ENCODE measurements around the gene GRID2. TPM values are rescaled to one million over a fixed set of nuclear protein-coding genes. Genes with fewer than 3 reads are reported as not detected.
A peak's percentile ranks its signal among the peaks of the same experiment; 100 is the strongest.

Gene GRID2
- total RNA-seq, 1 experiment from 2014 or later: not detected

GRCh38 chr4:93658443-93658842 lies 1354.7 kb downstream of the GRID2 start:
- no TSS peak for BruUV-seq (replicated peaks)
- no peak overlapping the region for H3K4me3 Mint-ChIP-seq (ENCODE audit: unreplicated experiment)
- ChIA-PET POLR2A (no interaction called here), CTCF (interaction anchor here (0.7 kb wide), 1 partner anchor 255 kb away, joined by 3 read pairs; no protein-coding TSS in a partner anchor)
- intact Hi-C loops (cut with micrococcal nuclease): no loop called here
- H3K9me3 Mint-ChIP-seq (ENCODE audit: unreplicated experiment): no peaks in the 10 kb centered on the region
- no peak for DNase-seq (ENCODE audit: unreplicated experiment)
- no peaks in the 10 kb centered on the region for H3K4me1 Mint-ChIP-seq (ENCODE audit: insufficient read depth, unreplicated experiment)
- H3K36me3 Mint-ChIP-seq (ENCODE audit: insufficient read depth, unreplicated experiment): no peaks in the 10 kb centered on the region
- H3K27me3 Mint-ChIP-seq (ENCODE audit: insufficient read depth, unreplicated experiment): no peaks in the 10 kb centered on the region
- no peak overlapping the region for H3K27ac Mint-ChIP-seq (ENCODE audit: low read depth, unreplicated experiment)
- no peak for TF ChIP-seq CTCF (IDR thresholded peaks at IDR 0.05; ENCODE audit: unreplicated experiment)

GRCh38 chr4:93659629-93660028 lies 1355.9 kb downstream of the GRID2 start:
- intact Hi-C loops (cut with micrococcal nuclease): no loop called here
- ChIA-PET CTCF (interaction anchor here (0.6 kb wide), 1 partner anchor 578 kb away, joined by 3 read pairs; no protein-coding TSS in a partner anchor), POLR2A (no interaction called here)
- Mint-ChIP-seq H3K4me3 (ENCODE audit: unreplicated experiment) (no peak overlapping the region), H3K36me3 (ENCODE audit: insufficient read depth, unreplicated experiment) (no peaks in the 10 kb centered on the region), H3K27me3 (ENCODE audit: insufficient read depth, unreplicated experiment) (no peaks in the 10 kb centered on the region), H3K9me3 (ENCODE audit: unreplicated experiment) (no peaks in the 10 kb centered on the region), H3K27ac (ENCODE audit: low read depth, unreplicated experiment) (no peak overlapping the region), H3K4me1 (ENCODE audit: insufficient read depth, unreplicated experiment) (no peaks in the 10 kb centered on the region)
- BruUV-seq (replicated peaks): no TSS peak
- DNase-seq (ENCODE audit: unreplicated experiment): peak; percentile 17
- no peak for TF ChIP-seq CTCF (IDR thresholded peaks at IDR 0.05; ENCODE audit: unreplicated experiment)

- no peak for DNase-seq (ENCODE audit: unreplicated experiment)
- BruUV-seq (replicated peaks): no TSS peak
- H3K36me3 Mint-ChIP-seq (ENCODE audit: insufficient read depth, unreplicated experiment): no peaks in the 10 kb centered on the region
- H3K4me1 Mint-ChIP-seq (ENCODE audit: insufficient read depth, unreplicated experiment): no peaks in the 10 kb centered on the region
- no peak overlapping the region for H3K27ac Mint-ChIP-seq (ENCODE audit: low read depth, unreplicated experiment)
- CTCF ChIA-PET: no interaction called here
- TF ChIP-seq CTCF (IDR thresholded peaks at IDR 0.05; ENCODE audit: unreplicated experiment): no peak
- intact Hi-C loops (cut with micrococcal nuclease): no loop called here
- no peak overlapping the region for H3K4me3 Mint-ChIP-seq (ENCODE audit: unreplicated experiment)
- H3K9me3 Mint-ChIP-seq (ENCODE audit: unreplicated experiment): no peaks in the 10 kb centered on the region
- H3K27me3 Mint-ChIP-seq (ENCODE audit: insufficient read depth, unreplicated experiment): no peaks in the 10 kb centered on the region
- POLR2A ChIA-PET: no interaction called here
These were observed 1356.3 kb downstream of the GRID2 start for GRCh38 chr4:93660036-93660435.

- H3K36me3 Mint-ChIP-seq (ENCODE audit: insufficient read depth, unreplicated experiment): no peaks in the 10 kb centered on the region
- no peak overlapping the region for H3K4me3 Mint-ChIP-seq (ENCODE audit: unreplicated experiment)
- H3K4me1 Mint-ChIP-seq (ENCODE audit: insufficient read depth, unreplicated experiment): no peaks in the 10 kb centered on the region
- intact Hi-C loops (cut with micrococcal nuclease): no loop called here
- H3K9me3 Mint-ChIP-seq (ENCODE audit: unreplicated experiment): no peaks in the 10 kb centered on the region
- ChIA-PET CTCF (no interaction called here), POLR2A (no interaction called here)
- no peak overlapping the region for H3K27ac Mint-ChIP-seq (ENCODE audit: low read depth, unreplicated experiment)
- TF ChIP-seq CTCF (IDR thresholded peaks at IDR 0.05; ENCODE audit: unreplicated experiment): no peak
- BruUV-seq (replicated peaks): no TSS peak
- DNase-seq (ENCODE audit: unreplicated experiment): no peak
- H3K27me3 Mint-ChIP-seq (ENCODE audit: insufficient read depth, unreplicated experiment): no peaks in the 10 kb centered on the region
These were observed 1366.7 kb downstream of the GRID2 start for GRCh38 chr4:93670434-93670833.

Measured in MCF 10A (cell line).